HG03520 (cell line): ENCODE measurements around the gene INPP4A.
"Not testable (repeated sequence)": the region's sequence is repeated elsewhere in the genome, so short reads cannot be mapped to it uniquely, and the experiment has no call there.

Source experiments
- ATAC-seq: cut with Tn5 transposase; IDR thresholded peaks from one replicate; pipeline ENCODE4 v1.9.1; 2021; ENCODE audit warnings: mild to moderate bottlenecking, moderate library complexity; ENCODE audit not compliant: unreplicated experiment

INPP4A gene

GRCh38 chr2:98444436-98445176 lies at the start of gene INPP4A:
INPP4A (plus strand) TSS chr2:98444858; CDS start chr2:98520049, 75,191 bp downstream.
- ATAC-seq = peak; percentile 65

- no peak for ATAC-seq
Measured at GRCh38 chr2:98395977-98396376, 48.7 kb upstream of the INPP4A start.

GRCh38 chr2:98396745-98397355 lies 47.8 kb upstream of the INPP4A start:
- ATAC-seq = no peak

GRCh38 chr2:98399140-98399539 lies 45.5 kb upstream of the INPP4A start:
- no peak for ATAC-seq

GRCh38 chr2:98403878-98404277 lies 40.8 kb upstream of the INPP4A start:
- no peak for ATAC-seq

- ATAC-seq = no peak
Measured at GRCh38 chr2:98404556-98405250, 40.0 kb upstream of the INPP4A start.

- ATAC-seq = no peak
Measured at GRCh38 chr2:98405301-98405700, 39.4 kb upstream of the INPP4A start.

- no peak for ATAC-seq
Measured at GRCh38 chr2:98408155-98408554, 36.5 kb upstream of the INPP4A start.

- peak; percentile 55 for ATAC-seq
Measured at GRCh38 chr2:98412751-98413458, 31.8 kb upstream of the INPP4A start.

- ATAC-seq = not testable (repeated sequence)
Measured at GRCh38 chr2:98414246-98414645, 30.4 kb upstream of the INPP4A start.

- not testable (repeated sequence) for ATAC-seq
Measured at GRCh38 chr2:98415719-98416248, 28.9 kb upstream of the INPP4A start.

- ATAC-seq = no peak
Measured at GRCh38 chr2:98416383-98417159, 28.1 kb upstream of the INPP4A start.

GRCh38 chr2:98419544-98419943 lies 25.1 kb upstream of the INPP4A start:
- no peak for ATAC-seq

GRCh38 chr2:98419977-98420725 lies 24.5 kb upstream of the INPP4A start:
- no peak for ATAC-seq

GRCh38 chr2:98422449-98422848 lies 22.2 kb upstream of the INPP4A start:
- ATAC-seq = no peak

- no peak for ATAC-seq
Measured at GRCh38 chr2:98426771-98427170, 17.9 kb upstream of the INPP4A start.

- ATAC-seq = no peak
Measured at GRCh38 chr2:98432145-98432544, 12.5 kb upstream of the INPP4A start.

- no peak for ATAC-seq
Measured at GRCh38 chr2:98433363-98433964, 11.2 kb upstream of the INPP4A start.

- no peak for ATAC-seq
Measured at GRCh38 chr2:98434492-98434891, 10.2 kb upstream of the INPP4A start.
